Right lobe of liver (tissue), 6 donors: Measurements from ENCODE around the gene QSOX1. TPM values are rescaled to one million over a fixed set of nuclear protein-coding genes. Genes with fewer than 3 reads are reported as not detected.
A peak's percentile ranks its signal among the peaks of the same experiment; 100 is the strongest.

Experiments used
- ATAC-seq, 4 donors: fragments of 200-7000 bp; cut with Tn5 transposase; one replicate each; pipeline ENCODE4 v1.9.1; 2020; ENCODE audit warnings: mild to moderate bottlenecking in 4 of 4, moderate library complexity in 4 of 4
- DNase-seq, 3 donors: peaks; one replicate each; pipeline ENCODE4 v3.0.0-alpha.2; 2020
- H3K27ac ChIP-seq, 3 donors: fragments of 200-600 bp; one replicate each; pipeline ENCODE4 v1.8.0; 2022
- H3K27me3 ChIP-seq, 2 donors: fragments of 200-600 bp; one replicate each; pipeline ENCODE4 v1.8.0; 2022
- H3K36me3 ChIP-seq, 4 donors: fragments of 200-600 bp; sonication (generic) in 1 of 4; one replicate each; pipeline versions ENCODE4 v1.5.1 to v1.8.0; 2017 to 2022; ENCODE audit warnings: control low read depth in 1 of 4
- H3K4me1 ChIP-seq, 4 donors: fragments of 200-600 bp; sonication (generic) in 1 of 4; one replicate each; pipeline versions ENCODE4 v1.5.1 to v1.8.0; 2017 to 2022; ENCODE audit warnings: control low read depth in 1 of 4
- H3K4me3 ChIP-seq, 3 donors: fragments of 200-600 bp; one replicate each; pipeline ENCODE4 v1.8.0; 2022
- H3K9me3 ChIP-seq, 4 donors: fragments of 200-600 bp; sonication (generic) in 1 of 4; one replicate each; pipeline versions ENCODE4 v1.5.1 to v1.8.0; 2017 to 2022; ENCODE audit warnings: control low read depth in 1 of 4
- CTCF ChIP-seq, 4 donors: fragments of 200-600 bp in 3 of 4; fragments of 450-650 bp in 1 of 4; IDR thresholded peaks; one replicate each; pipeline versions ENCODE4 v1.5.1 to v1.8.0; 2016 to 2022; ENCODE audit warnings: antibody characterized with exemption in 4 of 4, mild to moderate bottlenecking in 2 of 4
- POLR2A ChIP-seq: fragments of 450-650 bp; IDR thresholded peaks from one replicate; pipeline ENCODE4 v1.6.1; 2017; ENCODE audit warnings: antibody characterized with exemption, mild to moderate bottlenecking
- WGBS: methylation state at CpG from one replicate; pipeline ENCODE4 v1.1.6; 2018; ENCODE audit warnings: low coverage, low lambda C conversion rate; ENCODE audit not compliant: insufficient coverage; ENCODE audit errors: missing lambda C conversion rate; 5-methylcytosine and 5-hydroxymethylcytosine counted together
- intact Hi-C, 2 donors: fragments of 100-400 bp; cut with DNase I; formaldehyde crosslinking; loops; one replicate each; pipeline versions ENCODE4 v1.11.2 to v1.14.1; 2022
- total RNA-seq, 6 experiments: library from RNA; depleted of rRNA in 2 of 6; stranded (reverse); fragments of >200 nt in 2 of 6; fragmentation: NEBNext Ultra II Directional in 3 of 6; extraction: Animal tissue kit (Norgen Biotek cat#: 25700) in 3 of 6; gene quantifications; one replicate each; pipeline versions ENCODE4 v1.1.0 to v1.2.4, GENCODE V29; 2016 to 2023
- donor health status: DM: no; HTN: yes; CAD: no.
- donor health status: DM: no; HTN: no; CAD: no.
- donor health status: DM: no; HTN: no; CAD: no.
- donor health status: DM: no; HTN: yes; CAD: no.
- donor health status: DM: no; HTN: yes; CAD: no.

QSOX1 gene
- total RNA-seq, 6 experiments from 2014 or later = 25.0 to 68.4 (median 38.6) TPM

DNA sequence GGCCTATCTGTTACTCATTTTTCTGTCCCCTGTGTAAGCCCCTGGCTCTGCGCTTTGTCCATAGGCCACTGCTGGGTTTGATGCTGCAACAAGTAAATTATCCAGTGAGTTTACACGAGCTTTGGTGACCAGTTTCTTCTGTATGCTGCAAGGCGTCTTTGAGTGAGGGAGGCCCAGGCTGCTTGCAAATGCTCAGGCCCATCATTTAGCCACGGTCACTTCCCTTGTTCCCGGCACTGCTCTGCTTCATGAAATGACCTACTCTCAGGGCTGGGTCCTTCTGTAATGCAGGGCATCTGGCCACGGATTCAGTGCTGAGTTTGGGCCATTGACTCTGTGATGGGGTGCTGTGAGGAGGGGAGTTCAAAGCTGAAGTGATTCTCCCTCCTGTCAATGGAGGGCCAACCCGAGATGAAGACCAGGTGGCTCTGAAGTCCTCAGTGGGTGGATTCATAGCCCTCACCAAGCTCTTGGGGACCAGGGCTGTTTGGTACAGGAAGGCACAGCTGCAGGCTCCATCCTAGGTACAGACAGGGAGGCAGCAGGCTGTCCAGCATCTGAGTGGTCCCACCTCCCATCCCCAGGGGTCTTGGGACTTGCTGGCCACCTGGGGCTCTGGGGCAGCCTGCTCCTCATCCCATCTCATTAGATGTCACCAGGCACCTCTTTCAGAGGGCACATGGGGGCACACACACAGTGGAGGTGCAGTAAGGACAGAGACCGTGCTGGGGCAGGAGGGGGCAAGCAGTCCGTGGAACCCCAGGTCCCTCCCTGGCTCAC, 97.0 kb downstream of the QSOX1 start:
- Histone ChIP-seq H3K27ac (no peak overlapping the region), H3K4me3 (no peak overlapping the region), H3K4me1 (no peaks in the 10 kb centered on the region), H3K27me3 (no peaks in the 10 kb centered on the region), H3K9me3 (no peaks in the 10 kb centered on the region), H3K36me3 (no peaks in the 10 kb centered on the region)
- intact Hi-C loops = loop anchor here (5.0 to 10.0 kb wide), 3 partner anchors 163 to 233 kb away; no protein-coding TSS in a partner anchor
- TF ChIP-seq CTCF (IDR thresholded peaks at IDR 0.05) (no peak), POLR2A (no peak)
- peak in 1 of 3 donors; percentile 18 for DNase-seq
- ATAC-seq = no peak
- 67% methylated on average over 5 of the region's 9 CpGs for WGBS

- Histone ChIP-seq H3K27ac (no peak overlapping the region), H3K4me3 (no peak overlapping the region), H3K4me1 (no peaks in the 10 kb centered on the region), H3K36me3 (no peaks in the 10 kb centered on the region), H3K27me3 (no peaks in the 10 kb centered on the region), H3K9me3 (no peaks in the 10 kb centered on the region)
- ATAC-seq (peak; percentile 80 to 94 (median 90)), DNase-seq (peak; percentile 78 to 82 (median 81))
- TF ChIP-seq POLR2A = no peak
- TF ChIP-seq CTCF (IDR thresholded peaks at IDR 0.05) = peak; percentile 84 to 85 (median 85)
- intact Hi-C loops = loop anchor here (5.0 to 10.0 kb wide), 3 partner anchors 162 to 232 kb away; no protein-coding TSS in a partner anchor
- 41% methylated on average over 6 of the region's 12 CpGs for WGBS
Observed at GRCh38 chr1:180252638-180253536, 98.2 kb downstream of the QSOX1 start.

Other genes starting within 250 kb of the QSOX1 start
- 10 to 100 TPM; 15.6 to 24.6 (median 21.3) TPM for gene CEP350, start 200.1 kb upstream of the QSOX1 start, total RNA-seq
- not detected for gene LHX4, start 75.4 kb downstream of the QSOX1 start, total RNA-seq